BE2C (cell line): ENCODE measurements around the gene TUBG1.

Experiments used
- DNase-seq: peaks from one replicate; pipeline ENCODE4 v3.0.0-alpha.2; 2020
- H3K27me3 ChIP-seq: fragments of 250-450 bp; sonication (Bioruptor Pico); 2 replicates; pipeline ENCODE4 v1.5.1; 2020; ENCODE audit warnings: mild to moderate bottlenecking
- H3K36me3 ChIP-seq: fragments of 250-450 bp; sonication (Bioruptor Pico); 2 replicates; pipeline ENCODE4 v1.5.1; 2020; ENCODE audit warnings: mild to moderate bottlenecking
- H3K4me1 ChIP-seq: fragments of 250-450 bp; sonication (Bioruptor Pico); 2 replicates; pipeline ENCODE4 v1.5.1; 2020
- H3K4me3 ChIP-seq: 2 replicates; pipeline ENCODE4 v1.5.1; 2011; ENCODE audit warnings: low read depth, low read length
- H3K9me3 ChIP-seq: fragments of 250-450 bp; sonication (Bioruptor Pico); 2 replicates; pipeline ENCODE4 v1.5.1; 2020
- CTCF ChIP-seq: IDR thresholded peaks from 2 replicates; pipeline ENCODE4 v1.5.1; 2012; ENCODE audit warnings: mild to moderate bottlenecking, low read depth, low read length

TUBG1 gene

DNA sequence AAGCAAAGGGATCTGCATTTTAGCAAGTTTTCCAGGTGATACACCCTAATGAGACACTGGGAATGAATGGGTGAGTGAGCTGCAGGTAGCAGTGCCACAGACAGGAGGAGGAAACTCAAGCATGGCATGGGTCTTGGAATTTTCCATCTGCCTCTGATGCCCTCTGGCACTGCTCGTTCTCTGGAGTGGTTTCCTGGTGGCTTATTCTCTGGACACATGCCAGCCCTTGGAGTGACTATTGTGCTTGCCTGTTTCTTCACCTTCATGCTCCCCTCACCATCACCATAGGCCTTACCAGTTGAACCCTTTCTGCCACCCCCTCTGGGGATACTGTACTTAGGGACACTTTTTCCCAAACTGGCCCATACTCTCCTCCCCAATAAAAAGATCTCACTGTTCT lies 45.9 kb upstream of the TUBG1 start:
- Histone ChIP-seq H3K4me3 (peak overlapping the region; percentile 79), H3K9me3 (no peaks in the 10 kb centered on the region), H3K27me3 (no peaks in the 10 kb centered on the region), H3K36me3 (peaks cover 26% of the 10 kb centered on the region), H3K4me1 (no peaks in the 10 kb centered on the region; the same call in none of the 2 replicates)
- TF ChIP-seq CTCF: no peak
- peak; percentile 47 for DNase-seq

DNA sequence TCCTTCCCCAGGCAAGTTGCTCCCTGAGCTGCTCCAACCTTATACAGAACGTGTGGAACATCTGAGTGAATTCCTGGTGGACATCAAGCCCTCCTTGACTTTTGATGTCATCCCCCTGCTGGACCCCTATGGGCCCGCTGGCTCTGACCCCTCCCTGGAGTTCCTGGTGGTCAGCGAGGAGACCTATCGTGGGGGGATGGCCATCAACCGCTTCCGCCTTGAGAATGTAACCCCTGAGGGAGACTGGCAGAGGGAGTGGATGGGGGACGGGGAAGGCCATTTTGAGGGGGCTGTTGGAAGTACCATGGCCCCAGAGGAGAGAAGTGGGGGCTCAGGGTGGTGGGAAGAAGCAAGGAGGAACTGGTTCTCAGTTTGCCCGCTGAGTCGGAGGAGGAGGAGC lies 45.5 kb upstream of the TUBG1 start:
- no peaks in the 10 kb centered on the region for H3K27me3 ChIP-seq
- no peaks in the 10 kb centered on the region for H3K9me3 ChIP-seq
- H3K36me3 ChIP-seq: peaks cover 30% of the 10 kb centered on the region
- H3K4me3 ChIP-seq: peak overlapping the region; percentile 79; the same call in 1 of the 2 replicates
- DNase-seq: no peak
- H3K4me1 ChIP-seq: no peaks in the 10 kb centered on the region; the same call in none of the 2 replicates
- no peak for TF ChIP-seq CTCF

- Histone ChIP-seq H3K36me3 (peaks cover 41% of the 10 kb centered on the region), H3K9me3 (no peaks in the 10 kb centered on the region), H3K4me3 (no peak overlapping the region), H3K4me1 (no peaks in the 10 kb centered on the region; the same call in none of the 2 replicates), H3K27me3 (no peaks in the 10 kb centered on the region)
- DNase-seq: no peak
- no peak for TF ChIP-seq CTCF
Measured at GRCh38 chr17:42564815-42565522, 44.5 kb upstream of the TUBG1 start.

DNA sequence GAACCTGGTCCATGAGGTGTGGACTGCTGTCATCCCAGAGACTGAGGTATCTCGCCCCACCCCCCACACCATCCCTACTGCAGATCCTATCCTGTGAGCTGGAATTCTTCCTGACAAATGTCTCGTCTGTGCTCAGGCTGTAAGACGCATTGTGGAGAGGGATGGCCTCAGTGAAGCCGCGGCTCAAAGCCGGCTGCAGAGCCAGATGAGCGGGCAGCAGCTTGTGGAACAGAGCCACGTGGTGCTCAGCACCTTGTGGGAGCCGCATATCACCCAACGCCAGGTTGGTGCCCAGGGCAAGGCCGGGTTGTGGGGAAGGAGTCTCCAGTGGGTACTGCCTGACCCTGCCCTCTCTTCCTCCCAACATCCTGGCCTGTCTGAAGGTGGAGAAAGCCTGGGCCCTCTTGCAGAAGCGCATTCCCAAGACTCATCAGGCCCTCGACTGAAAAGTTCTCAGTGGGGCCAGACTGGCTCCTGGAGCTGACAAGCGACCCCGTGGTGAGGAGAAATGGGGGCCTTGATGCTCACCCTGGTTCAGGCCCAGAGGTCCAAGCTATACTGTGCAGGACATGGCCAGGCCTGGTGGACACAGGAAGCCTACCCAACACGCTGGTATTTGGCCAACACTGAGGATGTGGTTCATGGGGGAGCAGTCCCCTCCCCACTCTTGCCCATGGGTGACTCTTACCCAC lies 43.8 kb upstream of the TUBG1 start:
- Histone ChIP-seq H3K36me3 (peaks cover 45% of the 10 kb centered on the region), H3K4me3 (no peak overlapping the region), H3K4me1 (no peaks in the 10 kb centered on the region; the same call in none of the 2 replicates), H3K27me3 (no peaks in the 10 kb centered on the region), H3K9me3 (no peaks in the 10 kb centered on the region)
- no peak for DNase-seq
- TF ChIP-seq CTCF: no peak

- peak overlapping the region; percentile 88 for H3K4me3 ChIP-seq
- no peaks in the 10 kb centered on the region; the same call in none of the 2 replicates for H3K4me1 ChIP-seq
- no peak for TF ChIP-seq CTCF
- peaks cover 52% of the 10 kb centered on the region for H3K36me3 ChIP-seq
- DNase-seq: no peak
- no peaks in the 10 kb centered on the region for H3K9me3 ChIP-seq
- H3K27me3 ChIP-seq: no peaks in the 10 kb centered on the region
Measured at GRCh38 chr17:42566215-42566882, 43.1 kb upstream of the TUBG1 start.
